Transverse colon (tissue), 4 donors: ENCODE data around the gene DUSP14. TPM values are rescaled to one million over a fixed set of nuclear protein-coding genes. Genes with fewer than 3 reads are reported as not detected.
"Not testable (repeated sequence)": the region's sequence is repeated elsewhere in the genome, so short reads cannot be mapped to it uniquely, and the experiment has no call there.

Experiments used
- DNase-seq: peaks from one replicate; pipeline ENCODE4 v3.0.0-alpha.2; 2019
- H3K27ac ChIP-seq, 4 donors: fragments of 200-600 bp; sonication (generic); 2 replicates each; pipeline ENCODE4 v1.5.1; 2016 to 2018; ENCODE audit warnings: inconsistent platforms in 4 of 4
- H3K27me3 ChIP-seq: fragments of 200-600 bp; sonication (generic); 2 replicates; pipeline ENCODE4 v1.5.1; 2017; ENCODE audit warnings: inconsistent platforms
- H3K36me3 ChIP-seq, 4 donors: fragments of 200-600 bp; sonication (generic); 2 replicates each; pipeline ENCODE4 v1.5.1; 2017 to 2019; ENCODE audit warnings: inconsistent platforms in 4 of 4
- H3K4me1 ChIP-seq, 4 donors: fragments of 200-600 bp; sonication (generic); 2 replicates each; pipeline ENCODE4 v1.5.1; 2017 to 2020; ENCODE audit warnings: inconsistent platforms in 4 of 4
- H3K4me3 ChIP-seq, 4 donors: fragments of 200-600 bp; sonication (generic); 1 replicate in 1 of 4; 2 replicates in 3 of 4; pipeline versions ENCODE4 v1.5.1 to v1.6.1; 2017 to 2019; ENCODE audit warnings: inconsistent platforms in 4 of 4
- H3K9me3 ChIP-seq, 2 donors: fragments of 200-600 bp; sonication (generic); 2 replicates each; pipeline ENCODE4 v1.5.1; 2017 to 2019; ENCODE audit warnings: inconsistent platforms in 2 of 2
- EP300 ChIP-seq: sonication (generic); formaldehyde crosslinking; IDR thresholded peaks from one replicate; pipeline ENCODE4 v1.6.1; 2017; ENCODE audit warnings: antibody characterized with exemption, low read depth
- POLR2A ChIP-seq: fragments of 450-650 bp; IDR thresholded peaks from one replicate; pipeline ENCODE4 v1.6.1; 2016; ENCODE audit warnings: antibody characterized with exemption, mild to moderate bottlenecking, moderate library complexity
- POLR2AphosphoS5 ChIP-seq, 3 donors: sonication (generic); formaldehyde crosslinking; IDR thresholded peaks; one replicate each; pipeline ENCODE4 v1.6.1; 2016; ENCODE audit warnings: antibody characterized with exemption in 3 of 3
- WGBS, 2 donors: methylation state at CpG; one replicate each; pipeline ENCODE4 v1.1.5; 2018; ENCODE audit warnings: low coverage in 1 of 2; 5-methylcytosine and 5-hydroxymethylcytosine counted together
- in situ Hi-C, 4 donors: fragments of 200-750 bp; cut with MboI; loops; one replicate each; pipeline versions ENCODE4 v1.15.0 to v1.15.1; 2017; ENCODE audit warnings: low sequenced_read_pairs in 3 of 4, low pct_ligation_motif_present in 1 of 4, low pct_unique_long_range_greater_than_20kb in 1 of 4
- intact Hi-C: fragments of 100-400 bp; cut with DNase I; formaldehyde crosslinking; loops from one replicate; pipeline ENCODE4 v1.15.1; 2023; ENCODE audit warnings: low total_unique reads
- total RNA-seq, 4 donors: library from RNA; depleted of rRNA; stranded (reverse); fragments of >200 nt; gene quantifications; one replicate each; pipeline ENCODE4 v1.1.0, GENCODE V29; 2016
- TF ChIP-seq, protein P1 (sequence below), 5 experiments: fragments of 200-600 bp in 3 of 5; fragments of 450-650 bp in 2 of 5; sonication (generic) in 3 of 5; IDR thresholded peaks; 1 replicate in 2 of 5; 2 replicates in 3 of 5; pipeline ENCODE4 v1.5.1; 2016 to 2017; ENCODE audit warnings: antibody characterized with exemption in 5 of 5, inconsistent platforms in 3 of 5, mild to moderate bottlenecking in 2 of 5, moderate library complexity in 1 of 5

DUSP14 gene
- total RNA-seq, 4 donors from 2014 or later: 1.6 to 3.8 (median 2.8) TPM

DNA sequence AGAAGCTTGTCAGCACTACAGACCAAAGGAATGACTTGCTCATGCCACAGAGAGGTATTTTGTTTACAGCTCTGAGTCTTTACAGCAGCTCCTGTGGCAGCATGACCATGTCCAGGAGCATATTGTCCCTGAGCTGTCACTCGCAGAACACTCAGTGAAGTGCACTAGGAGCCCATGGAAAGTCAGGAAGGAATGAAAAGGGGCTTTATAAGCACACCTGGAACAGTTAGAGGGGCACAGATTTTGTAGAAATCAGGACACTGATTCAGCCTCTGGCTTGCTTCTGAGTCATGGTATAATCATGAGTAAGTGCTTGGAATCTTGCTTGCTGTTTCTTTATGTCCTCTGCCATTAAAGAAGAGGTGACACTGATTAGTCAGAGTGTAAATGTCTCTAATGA is 42.0 kb upstream of the DUSP14 start:
- Histone ChIP-seq H3K27me3 (no peaks in the 10 kb centered on the region), H3K4me3 (no peak overlapping the region), H3K9me3 (no peaks in the 10 kb centered on the region), H3K4me1 (no peaks in the 10 kb centered on the region), H3K27ac (no peak overlapping the region), H3K36me3 (peaks cover 0 to 38% (median 15%) of the 10 kb centered on the region in 4 donors)
- in situ Hi-C loops: no loop called here
- TF ChIP-seq EP300 (no peak), POLR2A (no peak), POLR2AphosphoS5 (IDR thresholded peaks at IDR 0.05) (no peak)
- TF ChIP-seq, protein P1, sequence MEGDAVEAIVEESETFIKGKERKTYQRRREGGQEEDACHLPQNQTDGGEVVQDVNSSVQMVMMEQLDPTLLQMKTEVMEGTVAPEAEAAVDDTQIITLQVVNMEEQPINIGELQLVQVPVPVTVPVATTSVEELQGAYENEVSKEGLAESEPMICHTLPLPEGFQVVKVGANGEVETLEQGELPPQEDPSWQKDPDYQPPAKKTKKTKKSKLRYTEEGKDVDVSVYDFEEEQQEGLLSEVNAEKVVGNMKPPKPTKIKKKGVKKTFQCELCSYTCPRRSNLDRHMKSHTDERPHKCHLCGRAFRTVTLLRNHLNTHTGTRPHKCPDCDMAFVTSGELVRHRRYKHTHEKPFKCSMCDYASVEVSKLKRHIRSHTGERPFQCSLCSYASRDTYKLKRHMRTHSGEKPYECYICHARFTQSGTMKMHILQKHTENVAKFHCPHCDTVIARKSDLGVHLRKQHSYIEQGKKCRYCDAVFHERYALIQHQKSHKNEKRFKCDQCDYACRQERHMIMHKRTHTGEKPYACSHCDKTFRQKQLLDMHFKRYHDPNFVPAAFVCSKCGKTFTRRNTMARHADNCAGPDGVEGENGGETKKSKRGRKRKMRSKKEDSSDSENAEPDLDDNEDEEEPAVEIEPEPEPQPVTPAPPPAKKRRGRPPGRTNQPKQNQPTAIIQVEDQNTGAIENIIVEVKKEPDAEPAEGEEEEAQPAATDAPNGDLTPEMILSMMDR (IDR thresholded peaks at IDR 0.05): no peak
- 84% methylated on average over 1 of the region's 1 CpG; no CpG with 5 or more reads in 1 of the 2 donors for WGBS, 2 donors
- intact Hi-C loops: no loop called here
- DNase-seq: no peak

DNA sequence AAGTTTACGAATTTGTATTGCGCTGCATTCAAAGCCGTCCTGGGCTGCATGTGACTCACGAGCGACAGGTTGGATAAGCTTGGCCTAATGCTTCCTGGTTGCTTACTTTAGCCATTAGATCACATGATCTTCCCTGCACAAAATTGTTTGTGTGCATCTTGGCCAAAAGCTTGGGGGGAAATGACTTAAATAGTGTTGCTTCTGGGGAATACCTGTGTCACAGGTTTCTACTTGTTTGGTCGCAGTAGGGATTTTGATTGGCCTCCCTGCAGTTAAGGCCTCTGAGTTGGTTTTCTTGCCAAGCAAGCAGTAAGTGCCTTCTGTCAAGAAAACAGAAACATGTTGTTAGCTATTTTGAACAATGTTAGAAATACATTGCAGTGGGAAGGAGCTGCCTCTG is 39.6 kb upstream of the DUSP14 start:
- WGBS, 2 donors: 86 to 92% methylated on average over 6 of the region's 6 CpGs
- H3K9me3 ChIP-seq: no peaks in the 10 kb centered on the region
- no peaks in the 10 kb centered on the region for H3K4me1 ChIP-seq
- H3K36me3 ChIP-seq: peaks cover 0 to 23% (median 10%) of the 10 kb centered on the region in 4 donors
- no peak overlapping the region for H3K27ac ChIP-seq
- no peaks in the 10 kb centered on the region for H3K27me3 ChIP-seq
- in situ Hi-C loops: no loop called here
- intact Hi-C loops: no loop called here
- no peak for DNase-seq
- no peak overlapping the region for H3K4me3 ChIP-seq
- no peak for TF ChIP-seq POLR2A
- no peak for TF ChIP-seq EP300
- TF ChIP-seq, protein P1 (IDR thresholded peaks at IDR 0.05): no peak
- no peak for TF ChIP-seq POLR2AphosphoS5 (IDR thresholded peaks at IDR 0.05)

DNA sequence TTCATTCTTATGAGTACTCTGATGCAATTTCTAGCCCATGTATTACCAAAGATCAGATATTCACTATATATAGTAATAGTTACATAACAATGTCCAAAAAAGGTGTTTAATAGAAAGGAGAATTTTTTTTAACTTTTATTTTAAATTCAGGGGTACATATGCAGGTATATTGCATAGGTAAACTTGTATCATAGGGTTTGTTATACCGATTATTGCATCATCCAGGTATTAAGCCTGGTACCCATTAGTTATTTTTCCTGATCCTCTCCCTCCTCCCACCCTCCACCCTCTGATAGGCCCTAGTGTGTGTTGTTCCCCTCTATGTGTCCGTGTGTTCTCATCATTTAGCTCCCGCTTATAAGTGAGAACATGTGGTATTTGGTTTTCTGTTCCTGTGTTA is 31.9 kb upstream of the DUSP14 start:
- H3K9me3 ChIP-seq, in situ Hi-C loops, H3K27me3 ChIP-seq, H3K4me1 ChIP-seq, H3K4me3 ChIP-seq, DNase-seq, intact Hi-C loops, H3K27ac ChIP-seq: not testable (repeated sequence)
- H3K36me3 ChIP-seq: peaks cover 0 to 14% (median 1%) of the 10 kb centered on the region in 4 donors
- WGBS, 2 donors: 94 to 96% methylated on average over 3 of the region's 3 CpGs

DNA sequence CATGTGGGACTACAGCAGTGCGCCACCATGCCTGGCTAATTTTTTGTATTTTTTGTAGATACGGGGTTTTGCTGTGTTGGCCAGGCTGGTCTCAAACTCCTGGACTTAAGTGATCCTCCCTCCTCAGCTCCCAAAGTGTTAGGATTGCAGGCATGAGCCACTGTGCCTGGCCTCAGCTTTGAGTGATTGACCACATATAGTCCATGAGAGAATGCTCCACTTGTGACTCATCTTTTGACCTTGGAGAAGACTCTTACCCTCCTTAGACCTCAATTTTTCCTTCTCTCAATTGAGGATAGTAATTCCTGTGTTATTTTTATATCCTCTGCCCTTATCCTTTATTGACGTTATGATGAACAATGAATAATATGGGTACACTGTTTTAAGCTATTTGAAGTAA is 30.9 kb upstream of the DUSP14 start:
- no peak overlapping the region for H3K4me3 ChIP-seq
- no peaks in the 10 kb centered on the region for H3K4me1 ChIP-seq
- peaks cover 0 to 21% (median 2%) of the 10 kb centered on the region in 4 donors for H3K36me3 ChIP-seq
- TF ChIP-seq POLR2AphosphoS5 (IDR thresholded peaks at IDR 0.05) (no peak), EP300 (no peak)
- TF ChIP-seq, protein P1 (IDR thresholded peaks at IDR 0.05): no peak
- WGBS, 2 donors: 88 to 96% methylated on average over 1 to 3 of the region's 3 CpGs
- no peak for DNase-seq
- no peak overlapping the region for H3K27ac ChIP-seq
- intact Hi-C loops: no loop called here
- H3K27me3 ChIP-seq: no peaks in the 10 kb centered on the region
- no peaks in the 10 kb centered on the region for H3K9me3 ChIP-seq
- in situ Hi-C loops: no loop called here

DNA sequence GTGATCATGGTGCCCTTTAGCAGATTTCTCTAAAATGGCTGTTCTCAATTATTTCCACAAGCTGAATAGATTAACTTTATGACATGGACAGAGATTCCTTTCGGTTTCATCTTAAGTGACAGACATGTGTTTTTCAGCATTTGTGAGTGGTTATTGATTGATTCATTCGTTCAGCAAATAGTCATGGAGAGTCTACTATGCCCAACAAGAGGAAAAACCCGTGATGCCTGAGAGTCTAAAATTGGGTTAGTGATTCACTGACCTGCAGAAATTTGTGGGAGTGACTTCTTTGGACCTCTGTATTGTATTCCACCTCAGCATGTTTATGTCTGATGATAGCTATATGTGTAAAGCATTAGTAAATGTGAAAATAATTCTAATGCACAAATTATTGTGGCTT is 28.0 kb upstream of the DUSP14 start:
- intact Hi-C loops: no loop called here
- WGBS, 2 donors: 78 to 81% methylated on average over 3 of the region's 3 CpGs
- DNase-seq: no peak

More for the DNA sequence above, 28.0 kb upstream of the DUSP14 start:
- no peaks in the 10 kb centered on the region for H3K4me1 ChIP-seq
- no peak overlapping the region for H3K27ac ChIP-seq
- in situ Hi-C loops: no loop called here
- H3K9me3 ChIP-seq: no peaks in the 10 kb centered on the region
- peaks cover 0 to 24% (median 2%) of the 10 kb centered on the region in 4 donors for H3K36me3 ChIP-seq
- TF ChIP-seq, protein P1 (IDR thresholded peaks at IDR 0.05): no peak
- TF ChIP-seq EP300 (no peak), POLR2AphosphoS5 (IDR thresholded peaks at IDR 0.05) (no peak), POLR2A (no peak)
- no peak overlapping the region for H3K4me3 ChIP-seq
- H3K27me3 ChIP-seq: no peaks in the 10 kb centered on the region
